HG03280 (cell line): ENCODE measurements around the gene GNAS.

Experiments
- ATAC-seq: cut with Tn5 transposase; IDR thresholded peaks from one replicate; pipeline ENCODE4 v1.9.1; 2021; ENCODE audit warnings: mild to moderate bottlenecking, moderate library complexity; ENCODE audit not compliant: unreplicated experiment

Gene GNAS

DNA sequence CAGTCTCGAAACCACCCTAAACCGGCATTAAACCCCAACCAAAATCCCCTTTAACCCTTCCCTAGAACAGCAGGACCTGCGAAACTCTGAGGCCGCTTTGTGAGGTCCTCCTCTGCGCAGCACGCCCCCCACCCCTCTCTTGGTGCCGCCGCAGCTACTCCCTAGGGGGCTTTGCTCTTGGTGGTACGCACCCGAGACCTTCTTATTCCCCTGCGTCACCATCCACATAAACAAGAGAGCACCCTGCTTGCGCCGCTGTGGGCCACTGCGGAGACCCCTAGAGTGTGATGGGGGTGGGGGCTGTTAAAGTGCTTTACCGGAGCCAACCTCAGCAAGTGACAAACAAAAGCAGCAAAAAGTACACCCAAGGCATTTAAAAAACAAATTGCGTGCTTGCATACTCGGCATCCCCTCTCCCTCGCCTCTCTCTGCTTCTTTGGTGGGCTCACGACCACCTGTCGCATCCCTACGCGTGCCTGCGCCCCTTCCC, 502 bp upstream of the GNAS start:
- no peak for ATAC-seq

DNA sequence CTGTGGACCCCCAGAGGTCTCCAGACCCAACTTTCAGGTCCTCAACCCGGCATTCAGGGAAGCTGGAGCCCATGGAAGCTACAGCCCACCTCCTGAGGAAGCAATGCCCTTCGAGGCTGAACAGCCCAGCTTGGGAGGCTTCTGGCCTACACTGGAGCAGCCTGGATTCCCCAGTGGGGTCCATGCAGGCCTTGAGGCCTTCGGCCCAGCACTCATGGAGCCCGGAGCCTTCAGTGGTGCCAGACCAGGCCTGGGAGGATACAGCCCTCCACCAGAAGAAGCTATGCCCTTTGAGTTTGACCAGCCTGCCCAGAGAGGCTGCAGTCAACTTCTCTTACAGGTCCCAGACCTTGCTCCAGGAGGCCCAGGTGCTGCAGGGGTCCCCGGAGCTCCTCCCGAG, 950 bp downstream of the GNAS start:
- no peak for ATAC-seq

DNA sequence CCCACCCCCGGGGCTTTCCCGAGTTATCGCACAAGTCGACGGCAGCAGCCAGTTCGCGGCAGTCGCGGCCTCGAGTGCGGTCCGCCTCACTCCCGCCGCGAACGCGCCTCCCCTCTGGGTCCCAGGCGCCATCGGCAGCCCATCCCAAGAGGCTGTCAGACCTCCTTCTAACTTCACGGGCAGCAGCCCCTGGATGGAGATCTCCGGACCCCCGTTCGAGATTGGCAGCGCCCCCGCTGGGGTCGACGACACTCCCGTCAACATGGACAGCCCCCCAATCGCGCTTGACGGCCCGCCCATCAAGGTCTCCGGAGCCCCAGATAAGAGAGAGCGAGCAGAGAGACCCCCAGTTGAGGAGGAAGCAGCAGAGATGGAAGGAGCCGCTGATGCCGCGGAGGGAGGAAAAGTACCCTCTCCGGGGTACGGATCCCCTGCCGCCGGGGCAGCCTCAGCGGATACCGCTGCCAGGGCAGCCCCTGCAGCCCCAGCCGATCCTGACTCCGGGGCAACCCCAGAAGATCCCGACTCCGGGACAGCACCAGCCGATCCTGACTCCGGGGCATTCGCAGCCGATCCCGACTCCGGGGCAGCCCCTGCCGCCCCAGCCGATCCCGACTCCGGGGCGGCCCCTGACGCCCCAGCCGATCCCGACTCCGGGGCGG, 1.6 kb downstream of the GNAS start:
- ATAC-seq: no peak

DNA sequence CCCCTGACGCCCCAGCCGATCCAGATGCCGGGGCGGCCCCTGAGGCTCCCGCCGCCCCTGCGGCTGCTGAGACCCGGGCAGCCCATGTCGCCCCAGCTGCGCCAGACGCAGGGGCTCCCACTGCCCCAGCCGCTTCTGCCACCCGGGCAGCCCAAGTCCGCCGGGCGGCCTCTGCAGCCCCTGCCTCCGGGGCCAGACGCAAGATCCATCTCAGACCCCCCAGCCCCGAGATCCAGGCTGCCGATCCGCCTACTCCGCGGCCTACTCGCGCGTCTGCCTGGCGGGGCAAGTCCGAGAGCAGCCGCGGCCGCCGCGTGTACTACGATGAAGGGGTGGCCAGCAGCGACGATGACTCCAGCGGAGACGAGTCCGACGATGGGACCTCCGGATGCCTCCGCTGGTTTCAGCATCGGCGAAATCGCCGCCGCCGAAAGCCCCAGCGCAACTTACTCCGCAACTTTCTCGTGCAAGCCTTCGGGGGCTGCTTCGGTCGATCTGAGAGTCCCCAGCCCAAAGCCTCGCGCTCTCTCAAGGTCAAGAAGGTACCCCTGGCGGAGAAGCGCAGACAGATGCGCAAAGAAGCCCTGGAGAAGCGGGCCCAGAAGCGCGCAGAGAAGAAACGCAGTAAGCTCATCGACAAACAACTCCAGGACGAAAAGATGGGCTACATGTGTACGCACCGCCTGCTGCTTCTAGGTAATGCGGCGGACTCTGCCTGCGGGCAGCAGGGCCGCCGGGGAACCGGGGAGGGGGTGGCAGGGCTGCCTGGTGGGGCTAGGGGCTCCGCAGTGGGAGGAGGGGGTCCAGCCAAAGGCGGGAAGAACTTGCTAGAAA, 2.3 kb downstream of the GNAS start:
- ATAC-seq: no peak

DNA sequence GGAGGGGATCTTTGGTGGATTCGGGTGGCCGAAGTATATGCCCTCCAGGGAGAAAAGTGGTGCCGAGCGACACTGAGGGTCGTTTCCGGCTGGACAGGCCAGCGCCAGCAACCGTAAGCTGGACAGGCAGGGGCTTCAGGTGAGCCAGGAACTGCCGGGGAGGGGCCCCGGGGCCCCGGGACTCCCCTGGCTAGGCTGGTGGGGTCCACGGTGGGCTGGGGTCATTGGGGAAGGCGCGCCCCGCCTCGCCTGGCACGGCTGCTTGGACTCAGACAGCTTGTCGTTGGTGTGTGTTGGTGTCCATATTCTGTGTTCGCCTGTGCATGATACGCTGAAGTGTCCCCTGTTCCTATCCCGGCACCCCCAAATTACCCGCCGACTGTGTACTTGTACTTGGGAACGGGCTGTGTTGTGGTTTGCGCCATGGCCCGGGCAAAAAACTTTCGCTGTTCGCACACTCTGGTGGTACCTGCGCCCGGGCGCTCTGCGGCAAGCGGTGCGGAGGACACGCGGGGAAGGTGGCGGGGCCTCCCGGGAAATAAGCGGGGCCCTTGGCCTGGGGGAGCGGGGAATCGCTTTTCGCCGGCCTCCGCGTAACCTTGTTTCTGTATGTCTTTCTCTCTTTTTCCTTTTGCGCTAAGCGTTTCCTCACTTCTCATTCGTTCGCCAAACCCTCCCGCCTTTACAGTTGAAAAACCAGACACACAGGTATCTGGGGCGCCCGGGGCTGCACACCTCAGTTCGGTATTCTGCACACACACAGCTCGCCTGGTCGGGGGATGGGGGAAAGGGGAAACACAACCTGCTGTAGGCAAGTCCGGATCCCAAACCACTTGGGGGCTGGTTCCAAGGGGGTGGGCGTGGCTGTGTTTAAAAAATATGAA, 3.2 kb downstream of the GNAS start:
- no peak for ATAC-seq

DNA sequence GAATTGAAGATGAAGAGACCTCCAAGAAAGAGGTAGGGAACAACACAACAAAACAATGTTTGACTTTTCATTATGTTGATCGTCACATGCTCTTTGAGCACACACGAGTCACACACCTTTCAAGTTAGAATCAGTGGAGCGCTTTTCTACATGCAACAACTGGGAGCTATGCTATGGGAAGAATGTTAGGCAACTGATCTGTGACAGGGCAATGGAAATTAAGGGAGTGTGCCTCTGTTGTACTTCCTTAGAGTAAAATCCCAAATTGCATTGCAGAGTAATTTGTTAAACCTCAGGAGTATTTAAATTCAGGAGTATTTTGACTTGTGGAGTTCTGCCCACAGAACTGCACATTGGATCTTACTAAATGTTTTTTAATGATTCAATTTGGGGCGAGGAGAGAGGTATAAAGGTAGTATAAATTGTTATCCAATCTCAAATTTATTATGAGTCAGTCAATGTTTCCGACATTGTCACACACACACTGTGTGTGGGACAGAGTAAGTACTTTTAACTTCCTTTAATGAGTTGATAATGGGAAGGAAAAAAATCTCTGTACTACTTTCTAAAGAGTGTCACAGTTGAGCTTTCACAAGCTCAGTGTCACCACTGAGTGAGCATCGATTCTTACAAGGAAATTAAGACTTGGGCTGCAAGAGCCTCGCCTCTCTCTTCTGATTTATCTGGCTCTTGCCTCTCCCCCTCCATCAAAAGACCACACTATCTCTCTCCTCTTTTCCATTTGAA, 10.7 kb downstream of the GNAS start:
- ATAC-seq: no peak

DNA sequence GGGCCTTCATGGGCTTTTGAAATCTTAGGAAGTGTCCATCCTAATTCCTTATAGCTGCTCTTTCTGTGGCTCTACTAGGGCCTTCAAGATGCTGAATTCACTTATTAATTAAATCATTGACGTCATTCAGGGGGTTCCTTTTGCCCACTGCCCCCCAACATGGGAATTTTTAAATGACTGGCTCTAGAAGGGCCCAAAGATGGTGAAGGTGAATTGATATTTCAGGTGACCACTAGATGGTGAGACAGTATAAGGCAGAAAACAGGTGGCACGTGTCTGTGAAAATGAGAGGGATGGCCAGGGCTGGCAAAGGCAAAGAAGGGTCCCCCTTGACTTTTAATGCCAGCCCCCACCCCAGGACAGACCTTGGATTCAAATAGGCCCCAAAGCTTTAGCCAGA, 11.8 kb downstream of the GNAS start:
- no peak for ATAC-seq

GRCh38 chr20:58865843-58866242, 13.3 kb downstream of the GNAS start:
- ATAC-seq: no peak

DNA sequence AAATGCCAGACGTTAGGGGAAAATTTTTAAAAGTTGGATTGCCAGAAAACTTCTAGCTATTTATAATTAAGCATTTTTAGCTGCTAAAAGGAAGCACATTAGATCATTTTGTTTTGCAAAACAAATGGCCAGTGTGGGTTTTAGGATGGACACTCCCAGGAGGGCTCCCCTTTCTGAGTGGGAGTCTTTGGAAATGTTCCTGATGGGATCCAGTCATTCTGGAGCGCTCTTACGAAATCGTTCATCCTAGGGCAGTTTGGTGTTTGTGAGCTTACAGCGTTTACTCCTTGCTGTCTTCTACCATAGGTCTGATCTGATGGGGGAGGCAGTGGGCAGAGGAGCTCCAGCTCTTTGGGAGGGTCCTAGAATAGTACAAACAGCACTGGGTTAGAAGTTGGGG, 14.7 kb downstream of the GNAS start:
- no peak for ATAC-seq

DNA sequence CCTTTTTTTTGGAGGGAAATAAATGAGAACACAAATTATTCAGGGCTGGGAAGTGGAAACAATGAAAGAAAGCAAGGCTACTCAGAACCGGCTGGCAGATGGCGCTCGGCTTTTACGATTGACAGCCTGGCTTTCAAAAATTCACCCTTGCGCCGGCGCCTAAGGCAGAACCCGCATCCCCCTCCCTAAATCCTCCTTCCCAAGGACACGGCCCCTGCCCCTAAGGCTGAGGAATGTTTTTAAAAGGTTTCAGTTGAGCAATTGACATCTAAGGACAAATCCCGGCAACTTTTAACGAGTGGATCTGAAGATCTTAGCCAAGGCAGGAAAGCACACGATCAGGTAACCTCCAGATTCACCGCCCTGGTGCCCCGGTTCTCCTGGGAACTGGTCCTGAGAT, 16.3 kb downstream of the GNAS start:
- ATAC-seq: no peak

- no peak for ATAC-seq
Observed at GRCh38 chr20:58869662-58870227, 17.2 kb downstream of the GNAS start.

DNA sequence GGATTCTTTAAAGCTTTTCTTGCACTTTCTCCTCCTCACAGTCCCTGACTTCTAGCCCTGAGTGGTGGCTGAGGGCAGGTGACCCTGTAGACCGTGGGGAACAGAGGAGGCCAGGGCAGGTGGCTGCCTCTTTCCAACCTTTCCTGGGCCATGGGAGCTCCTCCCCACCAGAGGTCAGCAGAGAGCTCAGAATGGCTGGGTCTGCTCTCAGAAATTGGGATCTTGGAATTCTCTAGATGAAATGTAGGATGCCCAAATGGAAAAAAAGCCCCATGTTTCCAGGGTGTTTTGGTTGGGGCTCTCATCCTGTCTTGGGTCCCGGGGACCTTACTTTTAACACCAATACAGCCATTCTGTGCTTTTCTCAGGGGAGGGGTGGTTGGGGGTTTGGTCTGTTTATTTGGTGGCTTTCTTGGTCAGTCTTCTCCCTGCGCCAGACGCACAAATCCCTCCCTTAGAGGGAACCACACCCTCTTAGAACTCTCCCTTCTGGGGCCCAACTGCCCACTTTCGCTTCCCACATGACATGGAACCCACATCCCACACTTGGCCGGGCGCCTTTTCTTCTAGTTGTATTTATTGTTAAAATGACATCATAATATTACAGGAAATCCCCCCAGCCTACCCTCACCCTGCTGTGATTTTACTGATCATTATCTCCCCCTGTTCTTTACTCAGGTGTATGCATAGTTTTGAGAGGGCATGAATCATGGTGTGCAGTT, 17.9 kb downstream of the GNAS start:
- ATAC-seq: no peak

GRCh38 chr20:58871533-58872102, 19.1 kb downstream of the GNAS start:
- no peak for ATAC-seq

GRCh38 chr20:58874469-58874868, 22.0 kb downstream of the GNAS start:
- ATAC-seq: no peak

- ATAC-seq: no peak
Observed at GRCh38 chr20:58875111-58875510, 22.6 kb downstream of the GNAS start.

- no peak for ATAC-seq
Observed at GRCh38 chr20:58875541-58876134, 23.1 kb downstream of the GNAS start.

DNA sequence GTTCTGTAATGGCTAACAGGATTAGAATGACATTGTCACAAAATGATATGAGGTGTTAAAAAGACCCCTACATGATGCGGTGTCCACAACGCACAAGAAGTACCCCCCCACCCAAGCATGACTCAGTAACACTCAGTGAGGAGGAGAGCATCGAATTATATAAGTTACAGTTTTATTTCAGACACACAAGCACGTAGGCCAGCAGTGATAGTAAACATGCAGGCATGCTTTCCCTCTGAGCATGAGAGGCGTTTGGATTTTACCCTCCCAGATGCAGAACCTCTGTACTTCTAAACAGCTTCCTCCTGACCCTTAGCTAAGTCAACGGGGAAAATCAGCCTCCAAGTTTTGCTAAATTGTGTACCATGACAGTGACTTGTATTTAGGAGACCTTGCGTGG, 23.9 kb downstream of the GNAS start:
- ATAC-seq: no peak

- ATAC-seq: no peak
Observed at GRCh38 chr20:58877050-58877975, 24.8 kb downstream of the GNAS start.
